GM18870 (cell line): Measurements from ENCODE around the gene PLPP1.

Source experiments
- ATAC-seq: cut with Tn5 transposase; IDR thresholded peaks from one replicate; pipeline ENCODE4 v1.9.1; 2021; ENCODE audit warnings: moderate library complexity; ENCODE audit not compliant: unreplicated experiment

PLPP1 gene

DNA sequence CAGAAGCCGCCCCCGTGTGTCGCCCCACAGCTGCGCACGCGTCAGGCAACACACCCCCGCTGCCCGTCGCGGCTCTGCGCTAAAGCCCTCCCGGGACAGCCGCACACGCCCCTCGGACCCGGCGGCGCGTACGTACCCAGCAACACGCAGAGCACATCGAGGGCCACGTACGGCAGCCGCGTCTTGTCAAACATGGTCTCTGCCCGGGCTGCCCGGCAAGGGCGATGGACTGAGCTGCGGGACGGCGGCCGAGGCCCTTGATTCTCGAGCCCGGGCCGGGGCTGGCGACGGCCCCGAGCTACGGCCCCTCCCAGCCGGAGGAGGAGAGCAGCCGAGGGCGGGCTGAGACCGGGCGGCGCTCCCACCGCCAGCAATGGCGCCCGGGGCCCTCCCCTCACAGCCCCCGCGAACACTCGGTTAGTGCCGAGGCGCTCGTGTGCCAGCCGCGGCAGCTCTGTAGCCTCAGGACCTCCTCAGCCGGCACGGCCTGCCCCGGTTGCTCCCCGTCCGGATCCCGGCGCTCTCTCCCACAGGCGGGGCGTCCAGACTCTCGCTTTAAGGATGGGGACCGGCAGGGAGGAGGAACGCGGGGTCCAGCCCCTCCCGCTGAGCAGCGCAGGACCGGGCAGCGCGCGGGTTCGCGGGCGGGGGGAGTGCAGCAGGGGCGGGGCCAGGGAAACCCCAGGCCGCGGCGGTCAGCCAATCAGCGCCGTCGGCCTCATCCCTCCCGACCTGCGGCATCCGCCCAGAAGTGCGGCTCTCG lies at the start of gene PLPP1:
PLPP1 (minus strand) TSS at position 529 of the 763 bp plus-strand sequence; CDS start at position 194, 335 bp downstream.
- peak; percentile 61 for ATAC-seq

DNA sequence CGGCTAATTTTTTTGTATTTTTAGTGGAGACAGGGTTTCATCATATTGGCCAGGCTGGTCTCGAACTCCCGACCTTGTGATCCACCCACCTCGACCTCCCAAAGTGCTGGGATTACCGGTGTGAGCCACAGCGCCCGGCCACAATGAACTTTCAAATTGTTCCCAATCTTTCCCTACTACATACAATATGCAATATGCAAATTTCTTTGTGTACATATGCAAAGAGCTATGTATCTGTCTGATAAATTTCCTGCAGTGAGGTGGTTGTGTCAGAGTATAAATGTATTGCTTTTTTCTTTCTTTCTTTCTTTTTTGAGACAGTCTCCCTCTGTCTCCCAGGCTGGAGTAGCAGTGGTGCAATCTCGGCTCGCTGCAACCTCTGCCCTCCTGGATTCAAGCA lies 48.8 kb upstream of the PLPP1 start:
- ATAC-seq: no peak

DNA sequence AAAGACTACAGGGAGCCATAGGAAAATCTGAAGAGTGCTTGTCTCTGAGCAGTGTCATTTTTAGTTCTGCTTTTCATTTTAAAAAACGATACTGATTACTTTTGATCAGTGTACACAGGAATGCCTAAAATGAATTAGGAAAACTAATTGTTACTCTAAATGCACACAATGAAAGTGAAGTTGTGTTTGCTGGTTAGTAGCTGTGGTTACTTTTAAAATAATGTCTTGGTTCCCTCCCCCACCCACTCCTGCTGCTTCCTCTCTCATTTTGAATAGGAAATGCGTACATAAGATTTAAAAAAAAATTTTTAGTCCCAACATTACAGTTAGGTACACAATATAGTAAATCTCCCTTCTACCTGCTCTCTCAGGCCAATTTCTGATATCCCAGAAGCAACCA lies 47.5 kb upstream of the PLPP1 start:
- no peak for ATAC-seq

DNA sequence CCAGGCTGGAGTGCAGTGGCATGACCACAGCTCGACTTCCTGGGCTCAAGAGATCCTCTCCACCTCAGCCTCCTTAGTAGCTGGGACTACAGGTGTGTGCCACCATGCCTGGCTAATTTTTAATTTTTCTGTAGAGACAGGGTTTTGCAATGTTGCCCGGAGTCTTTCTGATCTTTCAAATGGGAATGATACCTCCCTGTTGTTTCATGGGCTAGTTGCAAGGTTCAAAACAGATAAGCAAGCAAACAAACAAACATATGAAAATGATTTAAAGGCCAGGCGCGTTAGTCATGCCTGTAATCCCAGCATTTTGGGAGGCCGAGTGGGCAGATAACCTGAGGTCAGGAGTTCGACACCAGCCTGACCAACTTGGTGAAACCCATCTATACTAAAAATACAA lies 45.3 kb upstream of the PLPP1 start:
- ATAC-seq: no peak

DNA sequence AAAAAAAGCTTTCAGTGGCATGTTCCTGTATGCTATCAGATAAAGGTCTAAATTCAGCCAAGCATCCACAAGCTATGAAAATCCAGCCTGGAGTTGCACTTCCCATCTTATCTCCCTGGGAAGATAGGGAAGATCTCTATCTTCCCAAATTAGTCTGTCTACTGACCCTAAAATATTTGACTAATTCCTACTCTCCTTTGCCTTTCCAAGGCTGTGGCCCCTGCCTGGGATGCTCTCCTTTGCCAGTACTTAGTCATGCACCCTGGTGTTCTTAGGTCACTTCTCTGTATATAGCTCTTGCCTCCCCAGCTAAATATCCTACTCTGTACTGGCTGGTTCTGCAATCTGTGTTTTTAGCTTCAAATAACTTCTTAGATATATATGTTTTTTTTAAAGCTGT lies 44.0 kb upstream of the PLPP1 start:
- no peak for ATAC-seq

DNA sequence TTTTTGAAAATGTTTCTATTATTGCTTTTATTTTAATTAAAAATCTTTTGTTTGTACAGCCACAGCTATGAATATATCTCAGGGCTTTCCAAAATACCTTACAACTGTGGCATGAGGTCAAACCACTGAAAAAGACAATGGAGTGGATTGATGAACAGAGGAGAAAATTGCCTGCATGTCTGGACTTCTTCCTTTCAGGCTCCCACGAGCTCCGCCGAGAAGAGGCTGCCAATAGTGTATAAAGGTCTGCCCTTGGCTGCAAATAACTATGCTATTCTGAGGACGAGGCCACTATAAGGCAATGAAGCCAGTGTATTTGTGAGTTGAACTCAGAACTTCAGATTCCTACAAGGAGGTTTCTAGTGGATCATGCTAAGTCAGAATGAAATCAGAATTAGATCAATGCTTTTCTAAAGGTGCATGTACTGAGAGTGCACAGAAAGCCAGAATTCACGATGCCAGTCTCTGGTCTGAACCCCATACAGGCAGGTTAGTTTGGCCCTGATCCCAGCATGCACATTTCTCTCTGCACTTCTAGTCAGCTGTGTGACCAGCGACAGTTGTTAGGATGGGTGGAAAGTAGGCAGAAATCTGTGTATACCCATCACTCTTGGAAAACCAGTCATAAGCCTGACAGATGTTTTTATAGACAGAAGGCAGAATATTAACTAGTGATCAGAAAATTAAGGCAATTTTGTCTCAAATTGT lies 42.7 kb upstream of the PLPP1 start:
- no peak for ATAC-seq

DNA sequence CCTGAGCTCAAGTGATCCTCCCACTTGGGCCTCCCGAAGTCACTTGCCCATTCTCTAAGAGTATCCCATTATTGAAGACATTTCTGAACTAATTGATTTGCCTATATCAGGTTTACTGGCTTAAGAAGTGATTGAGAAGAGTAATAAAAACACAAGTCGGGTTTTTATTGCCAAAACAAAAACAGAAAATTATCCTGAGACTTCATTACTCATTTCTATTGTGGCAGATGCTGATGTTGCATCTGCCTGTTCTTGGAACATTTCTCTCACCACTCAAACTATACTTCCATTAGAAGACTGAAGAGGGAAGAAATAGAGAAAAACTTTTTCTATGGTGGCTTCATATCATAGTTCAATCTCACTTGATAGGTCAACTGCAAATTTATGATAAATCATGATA lies 41.9 kb upstream of the PLPP1 start:
- no peak for ATAC-seq

DNA sequence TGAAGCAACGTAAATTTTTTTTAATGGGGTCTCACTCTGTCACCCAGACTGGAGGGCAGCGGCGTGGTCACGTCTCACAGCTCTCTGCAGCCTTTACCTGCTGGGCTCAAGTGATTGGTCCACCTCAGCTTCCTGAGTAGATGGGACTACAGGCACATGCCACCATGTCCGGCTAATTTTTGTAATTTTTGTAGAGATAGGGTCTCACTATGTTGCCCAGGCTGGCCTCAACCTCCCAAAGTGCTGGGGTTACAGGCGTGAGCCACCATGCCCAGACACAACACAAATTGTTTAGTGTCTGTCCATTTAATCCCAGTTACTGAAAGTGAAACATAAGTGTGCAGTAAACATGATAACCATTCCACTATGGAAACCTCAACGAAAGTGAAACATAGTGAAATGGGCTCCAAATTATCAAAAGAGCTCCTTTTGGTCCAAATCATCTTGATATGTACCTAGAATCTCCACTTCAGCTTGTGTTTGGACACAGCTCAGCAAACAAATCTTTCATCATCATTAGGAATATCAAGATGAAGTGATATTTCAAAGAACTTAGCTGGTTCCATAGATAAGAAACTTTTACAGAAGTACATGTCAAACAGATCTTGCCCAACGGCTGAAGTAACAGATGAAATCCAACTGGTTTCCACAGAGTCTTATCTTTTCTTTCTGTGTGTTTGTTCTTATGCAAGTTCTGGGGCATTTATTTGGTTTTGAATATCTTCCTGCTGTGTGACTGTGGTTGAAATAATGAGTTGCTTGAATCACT lies 41.2 kb upstream of the PLPP1 start:
- no peak for ATAC-seq

DNA sequence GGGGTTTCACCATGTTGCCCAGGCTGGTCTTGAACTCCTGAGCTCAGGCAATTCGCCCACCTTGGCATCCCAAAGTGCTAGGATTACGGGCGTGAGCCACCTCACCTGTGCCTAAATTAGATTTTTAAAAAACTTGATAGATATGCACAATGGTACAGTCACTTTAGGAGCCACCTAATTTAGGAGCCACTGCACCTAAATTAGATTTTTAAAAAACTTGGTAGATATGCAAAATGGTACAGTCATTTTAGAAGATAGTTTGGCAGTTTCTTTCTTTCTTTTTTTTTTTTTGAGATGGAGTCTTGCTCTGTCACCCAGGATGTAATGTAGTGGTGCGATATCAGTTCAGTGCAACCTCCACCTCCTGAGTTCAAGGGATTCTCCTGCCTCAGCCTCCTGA lies 37.8 kb upstream of the PLPP1 start:
- ATAC-seq: no peak

DNA sequence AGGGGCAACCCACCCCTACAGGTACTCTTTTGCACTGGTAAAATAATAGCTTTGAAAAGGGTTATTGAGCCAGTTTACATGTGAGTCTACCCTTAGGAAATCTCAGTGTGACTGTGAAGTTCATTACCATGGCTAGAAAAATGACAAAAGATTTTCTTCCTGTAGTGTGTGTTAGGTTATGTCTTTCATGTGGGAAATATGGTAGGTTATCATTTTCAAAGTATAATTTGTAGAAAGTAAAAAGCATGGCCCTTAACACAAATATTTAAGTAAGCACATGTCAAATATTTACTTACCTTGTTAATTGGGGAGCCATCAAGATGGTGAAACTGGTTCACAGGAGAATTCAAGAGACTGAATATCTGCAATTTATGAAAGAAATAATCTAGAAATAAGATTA lies 37.3 kb upstream of the PLPP1 start:
- no peak for ATAC-seq

DNA sequence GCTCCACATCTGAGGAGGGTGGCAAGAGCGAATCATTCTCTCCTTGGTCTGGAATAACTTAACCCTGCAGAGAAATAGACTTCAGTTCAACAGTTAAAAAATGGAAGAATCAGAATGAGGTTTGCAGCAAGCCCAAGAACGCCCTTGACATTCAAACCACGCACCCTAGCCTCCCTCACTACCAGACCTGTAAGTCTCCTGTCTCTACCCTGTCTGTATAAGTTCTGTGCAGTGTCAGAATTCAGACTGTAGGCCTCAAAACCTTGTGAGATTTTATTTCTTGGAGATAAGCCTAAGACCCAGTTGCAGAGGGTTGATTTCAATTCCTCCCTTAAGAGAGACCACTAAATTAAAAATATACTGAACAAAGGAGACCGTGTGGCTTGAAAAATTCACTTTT lies 35.8 kb upstream of the PLPP1 start:
- no peak for ATAC-seq

DNA sequence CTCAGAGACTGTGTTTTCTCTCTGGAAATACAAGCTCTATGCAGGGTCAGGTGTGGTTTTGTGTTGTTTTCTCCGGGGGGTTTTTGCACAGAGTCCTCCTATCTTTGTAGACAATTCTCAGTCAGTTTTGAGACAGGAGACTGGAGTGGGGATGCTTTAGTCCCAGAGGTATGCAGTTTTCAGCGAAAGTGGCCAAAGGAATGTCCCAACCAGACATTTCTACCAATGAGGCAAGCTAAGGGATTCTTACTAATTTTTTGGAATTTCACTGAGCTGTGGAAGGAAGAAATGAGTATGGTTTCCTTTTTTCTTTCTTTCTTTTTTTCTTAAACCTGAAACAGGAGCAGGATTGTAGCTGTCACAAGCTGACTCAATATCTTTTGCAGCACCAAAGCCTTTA lies 35.3 kb upstream of the PLPP1 start:
- ATAC-seq: no peak

DNA sequence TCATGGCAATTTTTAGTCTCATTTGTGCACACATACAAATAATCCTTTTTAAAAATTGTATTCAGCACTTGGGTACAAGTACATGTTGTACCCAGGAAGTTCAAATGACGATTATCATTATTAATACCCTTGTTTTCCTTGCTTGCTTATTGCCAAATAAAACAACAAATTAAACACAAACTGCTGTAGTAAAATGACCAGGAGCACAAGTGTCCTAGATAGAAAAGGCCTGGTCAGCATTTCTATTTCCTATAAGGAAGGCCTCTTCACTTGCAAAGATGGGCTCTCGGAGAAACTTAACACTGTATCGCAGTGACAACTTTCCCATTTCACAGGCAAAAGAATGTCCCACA lies 34.7 kb upstream of the PLPP1 start:
- no peak for ATAC-seq

DNA sequence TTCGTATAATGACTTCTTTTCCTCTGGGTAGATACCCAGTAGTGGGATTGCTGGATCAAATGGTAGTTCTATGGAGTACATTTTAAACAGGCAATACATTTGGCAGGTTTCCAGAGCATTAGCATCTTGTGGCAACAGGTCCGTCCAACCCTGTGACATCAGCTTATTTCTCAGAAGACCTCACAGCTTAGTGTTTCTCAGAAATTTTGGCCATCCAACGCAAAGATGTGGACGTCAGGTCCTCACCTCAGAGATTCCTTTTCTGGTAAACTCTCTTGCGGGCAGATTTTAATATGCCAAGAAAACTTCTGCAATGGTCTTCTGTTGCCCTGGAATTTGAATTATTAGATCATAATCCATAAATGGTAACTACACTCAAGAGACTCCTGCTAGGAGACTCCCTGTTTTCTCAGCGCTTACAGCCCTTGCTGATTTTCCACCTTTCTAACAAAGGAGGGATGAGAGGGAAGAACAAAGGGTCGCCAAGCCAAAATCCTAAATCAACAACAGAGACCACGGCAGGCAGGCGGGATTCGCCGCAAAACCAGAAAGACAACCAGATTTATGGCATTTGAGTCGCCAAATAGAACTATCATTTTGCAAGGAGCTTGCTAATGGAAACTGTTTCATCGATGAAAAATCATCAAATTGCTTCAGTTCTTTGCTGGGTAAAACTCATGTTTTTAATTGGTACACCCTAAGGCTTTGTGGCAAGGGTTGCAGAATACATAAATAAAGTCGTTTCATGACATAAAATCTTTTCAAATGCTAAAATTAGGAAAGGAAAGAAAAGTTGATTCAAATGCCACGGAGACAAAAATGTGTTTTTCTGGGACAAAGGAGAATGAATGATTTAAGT lies 34.1 kb upstream of the PLPP1 start:
- ATAC-seq: no peak

DNA sequence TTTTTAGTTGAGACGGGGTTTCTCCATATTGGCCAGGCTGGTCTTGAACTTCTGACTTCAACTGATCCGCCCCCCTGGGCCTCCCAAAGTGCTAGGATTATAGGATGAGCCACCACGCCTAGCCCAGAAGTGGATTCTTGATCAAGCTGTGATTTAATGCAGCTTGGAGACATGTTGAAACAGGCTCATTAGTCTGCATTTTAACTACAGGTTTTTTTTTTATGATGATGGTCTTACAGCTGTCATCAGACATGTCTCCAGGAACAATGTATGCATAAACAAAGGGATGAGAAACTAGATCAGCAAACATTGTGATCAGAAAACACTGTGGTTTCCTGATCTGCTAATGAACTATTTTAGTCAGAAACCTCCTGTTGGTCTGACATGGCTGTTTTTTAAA lies 30.0 kb upstream of the PLPP1 start:
- no peak for ATAC-seq

DNA sequence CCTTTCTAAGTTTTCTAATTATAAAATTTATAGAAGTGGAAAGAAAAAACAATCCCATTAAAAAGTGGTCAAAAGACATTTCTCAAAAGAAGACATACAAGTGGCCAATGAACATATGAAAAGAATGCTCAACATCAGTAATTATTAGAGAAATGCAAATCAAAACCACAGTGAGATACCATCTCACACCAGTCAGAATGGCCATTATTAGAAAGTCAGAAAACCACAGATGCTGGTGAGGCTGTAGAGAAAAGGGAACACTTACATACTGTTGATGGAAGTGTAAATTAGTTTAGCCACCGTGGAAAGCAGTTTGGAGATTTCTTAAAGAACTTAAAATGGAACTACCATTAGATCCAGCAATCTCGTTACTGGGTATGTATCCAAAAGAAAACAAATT lies 23.7 kb upstream of the PLPP1 start:
- no peak for ATAC-seq

DNA sequence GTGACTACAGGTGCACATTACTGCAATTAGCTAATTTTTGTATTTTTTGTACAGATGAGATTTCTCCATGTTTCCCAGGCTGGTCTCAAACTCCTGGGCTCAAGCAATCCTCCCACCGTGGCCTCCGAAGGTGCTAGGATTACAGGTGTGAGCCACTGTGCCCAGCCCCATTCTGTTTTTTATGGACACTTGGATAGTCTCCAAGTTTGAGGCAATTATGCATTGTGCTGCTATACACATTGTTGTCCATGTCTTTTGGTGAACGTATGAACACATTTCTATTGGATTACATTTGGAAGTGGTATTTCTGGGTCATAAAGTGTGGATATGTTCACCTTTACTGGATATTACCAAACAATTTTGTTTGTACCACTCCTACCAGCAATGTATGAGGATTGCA lies 22.4 kb upstream of the PLPP1 start:
- ATAC-seq: no peak

DNA sequence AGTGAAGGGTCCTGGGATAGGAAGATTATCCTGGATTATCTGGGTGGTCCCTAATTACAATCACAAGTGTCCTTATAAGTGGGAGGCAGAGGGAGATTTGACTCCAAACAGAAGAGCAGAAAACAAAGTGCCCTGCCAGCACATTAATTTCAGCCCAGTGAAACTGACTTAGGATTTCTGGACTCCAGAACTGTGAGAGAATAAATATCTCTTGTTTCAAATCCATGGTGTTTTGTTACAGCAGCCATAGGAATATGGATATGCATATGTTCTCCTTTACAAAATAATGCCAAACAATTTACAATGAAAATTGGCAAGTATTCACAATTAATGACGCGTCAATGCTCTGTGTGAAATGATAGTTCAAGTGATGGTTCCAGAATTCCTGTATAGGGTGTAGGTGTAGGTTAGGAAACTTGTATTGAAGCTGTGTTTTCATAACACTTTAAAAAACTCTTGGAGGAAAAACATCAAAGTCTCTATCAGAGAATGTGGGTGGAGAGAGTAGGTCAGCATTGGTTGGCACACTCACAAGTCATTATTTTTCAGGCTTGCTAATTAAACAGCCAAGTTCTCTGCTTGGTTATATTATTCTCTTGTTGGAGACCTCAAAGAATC lies 19.9 kb upstream of the PLPP1 start:
- no peak for ATAC-seq

DNA sequence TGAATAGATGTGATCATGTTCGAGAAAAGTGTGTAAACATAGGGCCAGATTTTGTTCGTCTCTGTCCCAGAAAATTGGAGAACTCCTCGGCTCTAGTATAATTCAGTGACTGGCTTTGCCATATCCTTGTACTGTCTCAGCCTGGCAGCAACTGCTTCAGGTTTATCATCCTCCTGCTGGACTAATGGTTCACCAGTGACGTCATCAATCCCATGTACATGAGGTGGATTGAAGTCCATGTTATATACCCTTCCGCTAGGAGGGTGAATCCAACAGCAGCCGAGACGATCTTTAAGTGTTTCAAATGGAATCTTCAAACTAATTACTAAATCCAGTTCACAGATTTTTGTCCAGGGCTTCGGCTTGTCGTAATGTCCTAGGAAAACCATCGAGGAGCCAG lies 17.1 kb upstream of the PLPP1 start:
- no peak for ATAC-seq

DNA sequence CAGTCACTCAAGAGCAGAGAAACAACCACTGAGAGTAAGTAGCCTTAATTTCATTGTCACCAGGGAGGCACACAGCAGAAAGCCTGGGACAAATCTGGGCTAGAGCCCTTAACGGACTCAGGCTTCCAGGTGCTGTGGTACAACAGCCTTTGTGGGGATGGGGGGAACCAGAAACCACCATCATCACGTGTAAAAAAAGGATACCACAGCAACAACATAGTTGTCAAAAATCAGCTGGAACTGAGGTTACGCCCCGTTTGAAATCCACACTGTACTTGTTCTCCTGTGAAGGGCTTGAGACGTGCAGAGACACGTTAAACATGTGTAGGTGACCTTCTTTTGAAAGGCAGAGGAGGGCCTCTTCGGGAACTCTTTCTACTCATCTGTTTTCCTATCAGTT lies 16.6 kb upstream of the PLPP1 start:
- no peak for ATAC-seq

DNA sequence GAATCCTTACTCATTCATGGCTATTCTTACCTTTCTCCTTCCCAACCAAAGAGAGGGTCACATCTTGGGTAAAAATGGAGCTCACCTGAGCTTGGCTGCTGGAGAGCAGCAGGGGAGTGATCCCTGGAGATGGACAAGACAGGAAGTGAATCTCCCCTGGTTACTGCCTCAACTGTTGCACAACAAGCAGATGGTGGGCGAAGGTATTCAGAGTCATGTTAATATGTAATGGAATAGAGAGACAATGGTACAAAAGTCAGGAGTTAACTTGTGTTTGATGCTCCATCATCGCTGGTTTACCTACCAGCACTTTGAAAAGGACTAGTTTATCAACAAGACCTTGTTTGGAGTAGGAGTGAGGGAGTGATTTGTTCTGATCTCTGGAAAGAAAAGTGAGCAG lies 13.0 kb upstream of the PLPP1 start:
- no peak for ATAC-seq
